BLaER1 treated with 17β-estradiol and CSF1 and Interleukin-3, amounts not matched to agents 10 nM and 100 nM (cell line): ENCODE measurements around the gene MRPL24.
A peak's percentile ranks its signal among the peaks of the same experiment; 100 is the strongest.

Source experiments
- H3K27ac ChIP-seq, 11 experiments: shearing (Covaris generic); formaldehyde crosslinking; 2 replicates each; pipeline ENCODE4 v1.8.1; 2022
- H3K27me3 ChIP-seq, 11 experiments: shearing (Covaris generic); formaldehyde crosslinking; 2 replicates each; pipeline ENCODE4 v1.8.1; 2022
- H3K36me3 ChIP-seq, 11 experiments: shearing (Covaris generic); formaldehyde crosslinking; 2 replicates each; pipeline ENCODE4 v1.8.1; 2022
- H3K4me1 ChIP-seq, 10 experiments: shearing (Covaris generic); formaldehyde crosslinking; 2 replicates each; pipeline ENCODE4 v1.8.1; 2022
- H3K4me2 ChIP-seq, 11 experiments: shearing (Covaris generic); formaldehyde crosslinking; 2 replicates each; pipeline ENCODE4 v1.8.1; 2022
- H3K4me3 ChIP-seq, 10 experiments: shearing (Covaris generic); formaldehyde crosslinking; 2 replicates each; pipeline ENCODE4 v1.8.1; 2022
- H3K9ac ChIP-seq, 11 experiments: shearing (Covaris generic); formaldehyde crosslinking; 2 replicates each; pipeline ENCODE4 v1.8.1; 2022
- H3K9me3 ChIP-seq, 11 experiments: shearing (Covaris generic); formaldehyde crosslinking; replicated peaks in 1 of 11; 2 replicates each; pipeline ENCODE4 v1.8.1; 2022
- H4K20me1 ChIP-seq, 11 experiments: shearing (Covaris generic); formaldehyde crosslinking; 2 replicates each; pipeline ENCODE4 v1.8.1; 2022
- Cebpa-rat ChIP-seq, 11 experiments: shearing (Covaris generic); IDR thresholded peaks; 2 replicates each; pipeline ENCODE4 v1.8.1; 2022

Gene MRPL24

GRCh38 chr1:156700736-156701531, 40.0 kb downstream of the MRPL24 start:
- no peaks in the 10 kb centered on the region for H3K36me3 ChIP-seq
- peaks cover 14 to 35% (median 31%) of the 10 kb centered on the region in 10 experiments for H3K4me1 ChIP-seq
- H3K9ac ChIP-seq: no peak overlapping the region
- H3K27ac ChIP-seq: no peak overlapping the region
- H4K20me1 ChIP-seq: peaks cover 0 to 28% (median 8%) of the 10 kb centered on the region in 11 experiments; a peak in 7 of 22 replicates
- TF ChIP-seq Cebpa-rat (IDR thresholded peaks at IDR 0.05): no peak
- no peak overlapping the region for H3K4me3 ChIP-seq
- H3K9me3 ChIP-seq: no peaks in the 10 kb centered on the region
- H3K27me3 ChIP-seq: peaks cover 32 to 37% (median 33%) of the 10 kb centered on the region in 11 experiments
- no peak overlapping the region for H3K4me2 ChIP-seq

GRCh38 chr1:156698995-156699394, 41.9 kb downstream of the MRPL24 start:
- peaks cover 12 to 18% (median 14%) of the 10 kb centered on the region in 11 experiments for H3K27me3 ChIP-seq
- H3K4me3 ChIP-seq: no peak overlapping the region
- no peaks in the 10 kb centered on the region for H3K9me3 ChIP-seq
- peaks cover 0 to 27% (median 23%) of the 10 kb centered on the region in 10 experiments; a peak in 18 of 20 replicates for H3K4me1 ChIP-seq
- TF ChIP-seq Cebpa-rat (IDR thresholded peaks at IDR 0.05): no peak
- no peaks in the 10 kb centered on the region for H3K36me3 ChIP-seq
- no peak overlapping the region for H3K4me2 ChIP-seq
- H3K9ac ChIP-seq: no peak overlapping the region
- H3K27ac ChIP-seq: no peak overlapping the region
- peaks cover 0 to 15% (median 0%) of the 10 kb centered on the region in 11 experiments; a peak in 4 of 22 replicates for H4K20me1 ChIP-seq

- Histone ChIP-seq H3K9me3 (no peaks in the 10 kb centered on the region), H3K27me3 (peaks cover 8 to 17% (median 14%) of the 10 kb centered on the region in 11 experiments), H3K4me1 (peaks cover 8 to 42% (median 38%) of the 10 kb centered on the region in 10 experiments), H3K36me3 (no peaks in the 10 kb centered on the region), H3K9ac (peak overlapping the region in 2 of 11 experiments; percentile 2 to 37; a peak in 2 of 22 replicates), H3K27ac (0 out of 22 replicates have a peak overlapping the region, but pooled peaks of 1 of the 11 experiments have one; percentile 26), H3K4me3 (no peak overlapping the region), H4K20me1 (peaks cover 0 to 12% (median 0%) of the 10 kb centered on the region in 11 experiments; a peak in 1 of 22 replicates), H3K4me2 (peak overlapping the region in 10 of 11 experiments; percentile 24 to 73 (median 60); a peak in 17 of 22 replicates)
- no peak for TF ChIP-seq Cebpa-rat (IDR thresholded peaks at IDR 0.05)
Observed at GRCh38 chr1:156697481-156697880, 43.4 kb downstream of the MRPL24 start.

- H3K4me3 ChIP-seq: no peak overlapping the region
- no peaks in the 10 kb centered on the region for H3K9me3 ChIP-seq
- peaks cover 0 to 19% (median 0%) of the 10 kb centered on the region in 11 experiments; a peak in 4 of 22 replicates for H4K20me1 ChIP-seq
- 0 out of 22 replicates have a peak overlapping the region, but pooled peaks of 2 of the 11 experiments have one; percentile 2 to 29 for H3K9ac ChIP-seq
- no peaks in the 10 kb centered on the region for H3K36me3 ChIP-seq
- peak overlapping the region in 8 of 11 experiments; percentile 50 to 73 (median 63); a peak in 16 of 22 replicates for H3K4me2 ChIP-seq
- no peak for TF ChIP-seq Cebpa-rat (IDR thresholded peaks at IDR 0.05)
- no peak overlapping the region for H3K27ac ChIP-seq
- H3K4me1 ChIP-seq: peaks cover 15 to 50% (median 45%) of the 10 kb centered on the region in 10 experiments
- peaks cover 16 to 24% (median 21%) of the 10 kb centered on the region in 11 experiments for H3K27me3 ChIP-seq
Observed at GRCh38 chr1:156696755-156697154, 44.1 kb downstream of the MRPL24 start.

DNA sequence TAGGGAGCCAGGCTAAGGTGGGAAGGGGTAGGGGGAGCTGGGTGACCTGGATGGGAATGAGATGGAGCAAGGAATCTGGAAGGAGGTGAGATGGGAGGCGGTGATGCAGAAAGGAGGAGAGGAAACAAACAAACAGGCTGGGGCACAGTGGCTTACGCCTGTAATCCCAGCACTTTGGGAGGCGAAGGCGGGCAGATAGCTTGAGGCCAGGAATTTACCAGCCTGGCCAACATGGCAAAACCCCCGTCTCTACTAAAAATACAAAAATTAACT, 46.3 kb downstream of the MRPL24 start:
- Histone ChIP-seq H3K36me3 (no peaks in the 10 kb centered on the region), H3K9ac (peak overlapping the region in 3 of 11 experiments; percentile 4 to 54 (median 20); a peak in 2 of 22 replicates), H4K20me1 (peaks cover 0 to 26% (median 0%) of the 10 kb centered on the region in 11 experiments; a peak in 7 of 22 replicates), H3K4me1 (peaks cover 27 to 69% (median 61%) of the 10 kb centered on the region in 10 experiments), H3K4me2 (peak overlapping the region in 9 of 11 experiments; percentile 60 to 90 (median 83); a peak in 16 of 22 replicates), H3K9me3 (no peaks in the 10 kb centered on the region), H3K27me3 (peaks cover 37 to 45% (median 42%) of the 10 kb centered on the region in 11 experiments), H3K27ac (peak overlapping the region in 1 of 11 experiments; percentile 35; a peak in 2 of 22 replicates), H3K4me3 (no peak overlapping the region)
- TF ChIP-seq Cebpa-rat (IDR thresholded peaks at IDR 0.05): no peak

DNA sequence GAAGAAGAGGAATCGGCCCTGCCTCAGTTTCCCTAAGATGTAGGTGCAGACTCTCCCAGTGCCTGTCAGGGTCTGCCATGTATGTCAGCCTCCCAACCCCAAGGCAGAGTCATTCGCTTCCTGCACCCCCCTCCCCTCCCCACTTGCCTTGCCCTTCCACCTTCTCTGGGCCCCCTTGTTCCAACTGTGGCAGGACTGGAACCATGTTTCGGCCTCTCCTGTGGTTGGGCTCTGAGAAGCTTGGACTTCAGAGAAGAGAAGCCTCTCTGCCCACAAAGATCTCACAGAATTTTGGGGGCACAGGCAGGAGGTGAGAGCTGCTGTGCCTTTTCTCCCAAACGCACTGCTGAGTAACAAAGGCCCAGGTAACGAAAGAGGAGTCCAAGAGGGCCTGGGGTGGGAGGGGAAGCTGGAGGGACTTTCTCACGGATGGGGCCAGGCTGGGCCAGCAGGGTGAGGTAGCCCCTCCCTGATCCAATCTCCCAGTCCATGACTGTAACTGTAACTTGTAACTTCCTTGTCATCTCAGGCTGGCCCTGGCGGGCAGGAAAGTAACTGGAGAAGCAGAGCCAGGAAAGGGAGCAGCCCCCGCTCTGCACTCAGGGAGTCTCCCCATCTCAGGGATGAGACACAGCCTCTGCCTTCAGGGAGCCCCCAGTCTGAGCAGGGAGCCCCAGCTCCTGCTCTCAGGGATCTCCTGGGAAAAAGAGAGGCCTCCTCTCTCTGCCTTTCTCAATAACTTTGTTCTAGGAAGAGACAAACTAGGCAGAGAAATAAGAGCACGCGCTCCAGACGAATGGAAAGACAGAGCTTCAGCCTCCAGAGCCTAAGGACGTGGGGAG, 46.8 kb downstream of the MRPL24 start:
- no peak for TF ChIP-seq Cebpa-rat (IDR thresholded peaks at IDR 0.05)
- H3K36me3 ChIP-seq: no peaks in the 10 kb centered on the region
- peak overlapping the region in 4 of 11 experiments; percentile 4 to 54 (median 25); a peak in 2 of 22 replicates for H3K9ac ChIP-seq
- H3K27me3 ChIP-seq: peaks cover 38 to 46% (median 43%) of the 10 kb centered on the region in 11 experiments
- no peak overlapping the region for H3K4me3 ChIP-seq
- no peaks in the 10 kb centered on the region for H3K9me3 ChIP-seq
- peaks cover 31 to 74% (median 65%) of the 10 kb centered on the region in 10 experiments for H3K4me1 ChIP-seq
- H3K27ac ChIP-seq: peak overlapping the region in 2 of 11 experiments; percentile 23 to 35; a peak in 2 of 22 replicates
- H3K4me2 ChIP-seq: peak overlapping the region in 10 of 11 experiments; percentile 60 to 90 (median 80); a peak in 18 of 22 replicates
- H4K20me1 ChIP-seq: peaks cover 0 to 26% (median 0%) of the 10 kb centered on the region in 11 experiments; a peak in 7 of 22 replicates

DNA sequence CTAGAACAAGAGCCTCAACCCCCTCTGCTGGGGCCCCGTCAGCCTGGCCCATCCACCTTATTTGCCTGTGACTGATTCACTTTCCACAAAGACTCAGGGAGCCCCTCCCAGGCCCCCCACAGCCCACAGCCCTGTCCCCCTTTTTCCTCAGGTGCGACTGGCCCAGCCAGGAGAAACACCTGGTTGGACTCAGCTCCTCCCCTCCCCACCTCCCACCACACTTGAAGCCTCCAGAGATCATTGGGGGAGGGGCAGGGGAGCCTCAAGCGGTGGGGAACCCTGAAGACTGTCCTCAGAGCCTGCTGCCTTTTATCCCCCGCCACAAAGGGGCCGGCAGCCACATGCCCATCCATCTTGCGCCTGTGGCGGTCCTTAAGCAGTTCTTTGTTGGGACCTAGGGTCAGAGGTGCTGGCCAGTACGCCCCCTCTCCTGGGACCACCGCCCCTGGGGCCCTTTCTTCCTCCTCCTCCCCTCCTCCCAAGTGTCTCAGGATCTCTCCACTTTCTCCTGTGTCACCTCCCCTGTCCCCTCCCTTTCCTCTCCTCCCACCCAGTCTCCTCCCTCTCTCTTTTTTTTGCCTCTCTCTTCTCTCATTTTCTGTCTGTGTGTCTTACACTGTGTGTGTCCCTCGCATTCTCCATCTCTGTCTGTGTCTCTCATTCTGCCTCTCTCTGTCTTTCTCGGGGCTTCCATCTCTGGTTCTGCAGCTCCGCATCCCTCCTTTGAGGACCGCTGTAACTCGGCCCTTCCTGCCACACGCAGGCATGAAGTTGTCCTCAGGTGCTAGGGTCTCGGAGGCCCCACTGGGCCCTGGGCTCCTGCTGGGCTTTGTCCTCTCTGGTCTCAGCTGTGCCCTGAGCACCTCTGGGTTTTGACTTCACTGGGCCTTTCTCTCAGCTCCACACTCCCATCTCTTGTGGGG, 47.7 kb downstream of the MRPL24 start:
- peak overlapping the region; percentile 60 to 90 (median 78); a peak in 21 of 22 replicates for H3K4me2 ChIP-seq
- peaks cover 38 to 46% (median 43%) of the 10 kb centered on the region in 11 experiments for H3K27me3 ChIP-seq
- H3K36me3 ChIP-seq: no peaks in the 10 kb centered on the region
- H3K27ac ChIP-seq: peak overlapping the region in 2 of 11 experiments; percentile 6 to 27; a peak in 2 of 22 replicates
- peaks cover 0 to 26% (median 0%) of the 10 kb centered on the region in 11 experiments; a peak in 7 of 22 replicates for H4K20me1 ChIP-seq
- H3K9ac ChIP-seq: peak overlapping the region in 4 of 11 experiments; percentile 18 to 46 (median 42); a peak in 5 of 22 replicates
- peak overlapping the region in 1 of 10 experiments; percentile 40; a peak in 2 of 20 replicates for H3K4me3 ChIP-seq
- peaks cover 33 to 75% (median 69%) of the 10 kb centered on the region in 10 experiments for H3K4me1 ChIP-seq
- H3K9me3 ChIP-seq: no peaks in the 10 kb centered on the region
- no peak for TF ChIP-seq Cebpa-rat (IDR thresholded peaks at IDR 0.05)
